ENCODE measurements around the gene SNX6.
"Not testable (repeated sequence)": the region's sequence is repeated elsewhere in the genome, so short reads cannot be mapped to it uniquely, and the experiment has no call there.

The SNX6 gene

GRCh38 chr14:34634360-34634771 lies 4.4 kb upstream of the SNX6 start:
- not testable (repeated sequence) for DNase-seq (ENCODE audit: low read depth)

GRCh38 chr14:34633742-34634141 lies 3.8 kb upstream of the SNX6 start:
- no peak for DNase-seq (ENCODE audit: low read depth)

- no peak for DNase-seq (ENCODE audit: low read depth)
These were observed 2.5 kb upstream of the SNX6 start for GRCh38 chr14:34632411-34632978.

- no peak for DNase-seq (ENCODE audit: low read depth)
These were observed 648 bp downstream of the SNX6 start for GRCh38 chr14:34629344-34629656.

- DNase-seq (ENCODE audit: low read depth) = peak; percentile 42
These were observed 1.2 kb downstream of the SNX6 start for GRCh38 chr14:34628681-34629135.

GRCh38 chr14:34623506-34623905 lies 6.4 kb downstream of the SNX6 start:
- DNase-seq (ENCODE audit: low read depth) = no peak

GRCh38 chr14:34620839-34621238 lies 9.1 kb downstream of the SNX6 start:
- peak; percentile 46 for DNase-seq (ENCODE audit: low read depth)

GRCh38 chr14:34620115-34620514 lies 9.8 kb downstream of the SNX6 start:
- no peak for DNase-seq (ENCODE audit: low read depth)

- no peak for DNase-seq (ENCODE audit: low read depth)
These were observed 10.5 kb downstream of the SNX6 start for GRCh38 chr14:34619471-34619870.

- no peak for DNase-seq (ENCODE audit: low read depth)
These were observed 13.6 kb downstream of the SNX6 start for GRCh38 chr14:34616360-34616759.

GRCh38 chr14:34615507-34615906 lies 14.4 kb downstream of the SNX6 start:
- DNase-seq (ENCODE audit: low read depth) = no peak

- no peak for DNase-seq (ENCODE audit: low read depth)
These were observed 15.3 kb downstream of the SNX6 start for GRCh38 chr14:34614638-34615037.

- DNase-seq (ENCODE audit: low read depth) = no peak
These were observed 19.8 kb downstream of the SNX6 start for GRCh38 chr14:34610101-34610500.

- no peak for DNase-seq (ENCODE audit: low read depth)
These were observed 24.5 kb downstream of the SNX6 start for GRCh38 chr14:34605461-34605860.

GRCh38 chr14:34604995-34605394 lies 25.0 kb downstream of the SNX6 start:
- peak; percentile 24 for DNase-seq (ENCODE audit: low read depth)

- no peak for DNase-seq (ENCODE audit: low read depth)
These were observed 33.1 kb downstream of the SNX6 start for GRCh38 chr14:34596891-34597290.

- peak; percentile 86 for DNase-seq (ENCODE audit: low read depth)
These were observed 36.1 kb downstream of the SNX6 start for GRCh38 chr14:34593740-34594375.

- DNase-seq (ENCODE audit: low read depth) = no peak
These were observed 37.3 kb downstream of the SNX6 start for GRCh38 chr14:34592623-34593022.

- DNase-seq (ENCODE audit: low read depth) = no peak
These were observed 46.4 kb downstream of the SNX6 start for GRCh38 chr14:34583525-34583924.

- DNase-seq (ENCODE audit: low read depth) = no peak
These were observed 47.7 kb downstream of the SNX6 start for GRCh38 chr14:34582117-34582680.

GRCh38 chr14:34580381-34580780 lies 49.6 kb downstream of the SNX6 start:
- no peak for DNase-seq (ENCODE audit: low read depth)

- DNase-seq (ENCODE audit: low read depth) = no peak
These were observed 58.2 kb downstream of the SNX6 start for GRCh38 chr14:34571771-34572170.

- peak; percentile 27 for DNase-seq (ENCODE audit: low read depth)
These were observed 60.2 kb downstream of the SNX6 start for GRCh38 chr14:34569750-34570149.

GRCh38 chr14:34568803-34569202 lies 61.1 kb downstream of the SNX6 start:
- DNase-seq (ENCODE audit: low read depth) = no peak

Measured in EH (cell line).